ENCODE measurements around the gene ST3GAL6. TPM values are rescaled to one million over a fixed set of nuclear protein-coding genes. Genes with fewer than 3 reads are reported as not detected.

Gene ST3GAL6
- 9.0 to 14.1 TPM (median 11.1 TPM) in 3 replicates for total RNA-seq

- TF ChIP-seq CTCF (IDR thresholded peaks at IDR 0.05; ENCODE audit: unreplicated experiment): no peak
- Mint-ChIP-seq H3K9me3 (no peaks in the 10 kb centered on the region), H3K4me1 (peaks cover 29% of the 10 kb centered on the region), H3K27ac (no peak within 1 kb of the TSS), H3K27me3 (ENCODE audit: low read depth) (no peaks in the 10 kb centered on the region), H3K4me3 (no peak within 1 kb of the TSS), H3K36me3 (peaks cover 2% of the 10 kb centered on the region)
- no peak for DNase-seq (ENCODE audit: low spot score in 2 of 2, unreplicated experiment in 2 of 2)
These were observed at the start of gene ST3GAL6 for GRCh38 chr3:98763076-98763475. Gene ST3GAL6 (plus strand): TSS chr3:98763340. CDS start chr3:98768441, 5,101 bp downstream.

DNA sequence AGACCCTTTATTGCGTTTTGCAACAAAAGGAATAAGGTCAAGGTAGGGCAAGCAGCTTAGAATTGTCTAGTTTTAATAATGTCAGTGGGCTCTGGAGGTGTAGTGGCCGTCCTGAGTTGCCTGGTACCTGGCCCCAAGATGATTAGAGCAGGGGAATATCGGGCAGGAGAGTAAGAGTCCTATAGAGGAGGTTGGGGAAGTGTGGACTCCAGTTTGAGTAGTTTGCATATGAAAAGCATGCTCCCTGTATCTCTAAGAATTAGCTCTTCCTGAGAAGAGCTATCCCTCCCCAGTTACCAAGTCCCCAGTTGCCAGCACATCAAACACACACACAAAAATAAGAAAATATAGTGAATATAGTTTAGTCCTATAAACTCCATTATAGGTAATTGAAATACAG is 49.2 kb upstream of the ST3GAL6 start:
- no peak for TF ChIP-seq CTCF (IDR thresholded peaks at IDR 0.05; ENCODE audit: unreplicated experiment)
- peaks cover 24% of the 10 kb centered on the region for H3K4me1 Mint-ChIP-seq
- H3K27ac Mint-ChIP-seq: no peak overlapping the region
- no peaks in the 10 kb centered on the region for H3K36me3 Mint-ChIP-seq
- H3K27me3 Mint-ChIP-seq (ENCODE audit: low read depth): no peaks in the 10 kb centered on the region
- DNase-seq (ENCODE audit: low spot score in 2 of 2, unreplicated experiment in 2 of 2): no peak
- H3K9me3 Mint-ChIP-seq: peaks cover 5% of the 10 kb centered on the region
- H3K4me3 Mint-ChIP-seq: no peak overlapping the region

DNA sequence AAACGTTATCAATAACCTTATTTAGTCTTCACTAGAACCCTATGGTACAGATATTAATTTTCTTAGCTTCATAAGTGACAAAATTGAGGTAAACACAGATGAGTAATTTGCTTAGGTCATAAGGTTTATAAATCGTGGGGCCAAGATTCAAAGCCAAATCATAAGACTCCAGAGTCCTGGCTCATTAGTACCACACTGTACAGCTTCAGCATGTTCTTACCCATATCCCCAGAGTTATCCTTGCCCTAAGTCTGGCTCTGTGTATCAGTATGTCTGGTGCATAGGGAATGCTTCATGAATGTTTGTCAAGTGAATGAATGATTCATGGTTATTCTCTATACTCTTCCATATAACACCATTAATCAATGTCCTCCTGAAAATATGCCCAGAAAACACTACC is 45.6 kb upstream of the ST3GAL6 start:
- peaks cover 5% of the 10 kb centered on the region for H3K4me1 Mint-ChIP-seq
- DNase-seq (ENCODE audit: low spot score in 2 of 2, unreplicated experiment in 2 of 2): no peak
- no peak overlapping the region for H3K4me3 Mint-ChIP-seq
- TF ChIP-seq CTCF (IDR thresholded peaks at IDR 0.05; ENCODE audit: unreplicated experiment): no peak
- H3K9me3 Mint-ChIP-seq: peaks cover 5% of the 10 kb centered on the region
- no peaks in the 10 kb centered on the region for H3K36me3 Mint-ChIP-seq
- no peak overlapping the region for H3K27ac Mint-ChIP-seq
- no peaks in the 10 kb centered on the region for H3K27me3 Mint-ChIP-seq (ENCODE audit: low read depth)

- Mint-ChIP-seq H3K9me3 (peaks cover 5% of the 10 kb centered on the region), H3K36me3 (no peaks in the 10 kb centered on the region), H3K27me3 (ENCODE audit: low read depth) (no peaks in the 10 kb centered on the region), H3K27ac (no peak overlapping the region), H3K4me1 (peaks cover 5% of the 10 kb centered on the region), H3K4me3 (no peak overlapping the region)
- no peak for DNase-seq (ENCODE audit: low spot score in 2 of 2, unreplicated experiment in 2 of 2)
- no peak for TF ChIP-seq CTCF (IDR thresholded peaks at IDR 0.05; ENCODE audit: unreplicated experiment)
These were observed 44.4 kb upstream of the ST3GAL6 start for GRCh38 chr3:98718730-98719129.

GRCh38 chr3:98721776-98722175 is 41.4 kb upstream of the ST3GAL6 start:
- peaks cover 5% of the 10 kb centered on the region for H3K9me3 Mint-ChIP-seq
- no peak overlapping the region for H3K4me3 Mint-ChIP-seq
- no peaks in the 10 kb centered on the region for H3K27me3 Mint-ChIP-seq (ENCODE audit: low read depth)
- no peak overlapping the region for H3K27ac Mint-ChIP-seq
- peaks cover 5% of the 10 kb centered on the region for H3K4me1 Mint-ChIP-seq
- TF ChIP-seq CTCF (IDR thresholded peaks at IDR 0.05; ENCODE audit: unreplicated experiment): no peak
- H3K36me3 Mint-ChIP-seq: no peaks in the 10 kb centered on the region
- no peak for DNase-seq (ENCODE audit: low spot score in 2 of 2, unreplicated experiment in 2 of 2)

DNA sequence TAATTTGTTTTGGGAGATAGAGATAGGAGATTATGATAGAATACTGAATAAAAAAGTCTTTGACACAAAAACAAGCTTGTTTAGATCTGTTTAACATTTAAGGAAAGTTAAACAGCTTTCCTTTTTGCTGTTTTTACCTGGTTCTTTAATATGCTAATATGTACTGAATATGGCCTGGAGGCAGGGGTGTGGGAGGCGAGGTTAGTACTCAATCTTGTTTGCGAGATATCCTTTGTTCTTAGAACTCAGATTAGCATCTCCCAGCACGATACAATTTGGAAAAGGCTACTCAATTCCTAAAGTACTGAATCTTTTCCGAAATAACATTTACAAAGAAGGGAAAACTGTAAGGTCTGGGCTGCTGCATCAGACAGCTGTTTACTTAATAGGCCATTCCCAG is 40.8 kb upstream of the ST3GAL6 start:
- H3K36me3 Mint-ChIP-seq: no peaks in the 10 kb centered on the region
- H3K9me3 Mint-ChIP-seq: peaks cover 2% of the 10 kb centered on the region
- H3K4me3 Mint-ChIP-seq: no peak overlapping the region
- no peak for DNase-seq (ENCODE audit: low spot score in 2 of 2, unreplicated experiment in 2 of 2)
- no peak for TF ChIP-seq CTCF (IDR thresholded peaks at IDR 0.05; ENCODE audit: unreplicated experiment)
- H3K27ac Mint-ChIP-seq: no peak overlapping the region
- peaks cover 5% of the 10 kb centered on the region for H3K4me1 Mint-ChIP-seq
- no peaks in the 10 kb centered on the region for H3K27me3 Mint-ChIP-seq (ENCODE audit: low read depth)
